ENCODE data around the gene SCD5. TPM values are rescaled to one million over a fixed set of nuclear protein-coding genes. Genes with fewer than 3 reads are reported as not detected.

SCD5 gene
- total and polyA plus RNA-seq, 2 donors from 2014 or later, result 41.2 to 55.7 TPM

GRCh38 chr4:82799006-82799881 is 648 bp upstream of the SCD5 start:
- FAIRE-seq (no peak), DNase-seq (peak in 4 of 5 donors; percentile 30 to 45 (median 40))
- Histone ChIP-seq H3K4me3 (ENCODE audit: low read length in 3 of 3) (peak overlapping the region; percentile 57 to 62 (median 61)), H3K36me3 (ENCODE audit: control insufficient read depth in 2 of 3, insufficient read depth in 3 of 3, low read length in 3 of 3) (no peaks in the 10 kb centered on the region), H3K27me3 (ENCODE audit: control insufficient read depth, insufficient read depth, low read length) (no peaks in the 10 kb centered on the region), H3K9me3 (ENCODE audit: control insufficient read depth in 2 of 3, insufficient read depth in 1 of 3, low read length in 3 of 3) (no peaks in the 10 kb centered on the region), H3K9ac (ENCODE audit: low read length in 3 of 3) (peak overlapping the region in 2 of 3 donors; percentile 36 to 60), H3K4me1 (ENCODE audit: control insufficient read depth in 2 of 3, insufficient read depth in 2 of 3, low read depth in 1 of 3, low read length in 3 of 3) (peaks cover 0 to 8% (median 2%) of the 10 kb centered on the region in 3 donors), H3K27ac (ENCODE audit: low read depth in 2 of 2, low read length in 2 of 2) (no peak overlapping the region)
- intact Hi-C loops (cut with DNase I), result no loop called here
- TF ChIP-seq, protein P1, sequence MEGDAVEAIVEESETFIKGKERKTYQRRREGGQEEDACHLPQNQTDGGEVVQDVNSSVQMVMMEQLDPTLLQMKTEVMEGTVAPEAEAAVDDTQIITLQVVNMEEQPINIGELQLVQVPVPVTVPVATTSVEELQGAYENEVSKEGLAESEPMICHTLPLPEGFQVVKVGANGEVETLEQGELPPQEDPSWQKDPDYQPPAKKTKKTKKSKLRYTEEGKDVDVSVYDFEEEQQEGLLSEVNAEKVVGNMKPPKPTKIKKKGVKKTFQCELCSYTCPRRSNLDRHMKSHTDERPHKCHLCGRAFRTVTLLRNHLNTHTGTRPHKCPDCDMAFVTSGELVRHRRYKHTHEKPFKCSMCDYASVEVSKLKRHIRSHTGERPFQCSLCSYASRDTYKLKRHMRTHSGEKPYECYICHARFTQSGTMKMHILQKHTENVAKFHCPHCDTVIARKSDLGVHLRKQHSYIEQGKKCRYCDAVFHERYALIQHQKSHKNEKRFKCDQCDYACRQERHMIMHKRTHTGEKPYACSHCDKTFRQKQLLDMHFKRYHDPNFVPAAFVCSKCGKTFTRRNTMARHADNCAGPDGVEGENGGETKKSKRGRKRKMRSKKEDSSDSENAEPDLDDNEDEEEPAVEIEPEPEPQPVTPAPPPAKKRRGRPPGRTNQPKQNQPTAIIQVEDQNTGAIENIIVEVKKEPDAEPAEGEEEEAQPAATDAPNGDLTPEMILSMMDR (IDR thresholded peaks at IDR 0.05; ENCODE audit: borderline replicate concordance, extremely low read depth, insufficient read depth), result no peak

DNA sequence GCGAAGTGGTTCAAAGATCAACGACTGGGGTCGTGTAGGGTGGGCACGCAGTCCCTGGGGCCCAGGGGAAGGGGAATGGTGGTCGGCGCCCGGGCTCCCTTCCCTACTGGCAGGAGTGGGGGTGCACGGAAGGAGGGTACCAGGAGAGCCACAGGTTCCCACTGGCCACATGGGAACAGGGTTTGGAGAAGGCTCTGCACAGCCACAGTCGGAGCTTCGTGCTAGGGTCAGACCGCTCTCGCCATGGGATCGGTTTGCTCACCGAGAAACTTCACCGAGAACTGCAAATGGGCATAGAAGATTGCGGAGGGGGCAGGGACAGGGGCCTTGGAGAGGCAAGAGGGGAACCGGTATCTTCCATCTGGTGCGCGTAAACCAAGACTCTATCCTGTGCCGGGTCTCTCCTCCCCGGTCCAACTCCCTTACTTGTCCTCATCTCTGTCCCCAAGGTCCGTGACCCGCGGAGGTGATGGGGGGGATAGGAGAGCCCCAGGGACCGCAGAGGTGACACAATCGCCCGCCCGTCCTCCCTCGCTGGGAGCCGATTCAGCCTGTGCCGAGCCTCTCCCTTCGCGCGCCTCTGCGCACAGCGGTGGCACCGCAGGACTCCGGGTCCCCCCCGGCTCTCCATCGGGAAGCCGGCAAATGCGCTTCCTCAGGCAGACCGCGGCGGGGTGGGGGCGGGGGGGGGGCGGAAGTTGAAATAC is 1.0 kb downstream of the SCD5 start:
- Histone ChIP-seq H3K27ac (ENCODE audit: low read depth in 2 of 2, low read length in 2 of 2) (peak overlapping the region in 1 of 2 donors; percentile 60), H3K9ac (ENCODE audit: low read length in 3 of 3) (peak overlapping the region in 2 of 3 donors; percentile 20 to 35), H3K4me3 (ENCODE audit: low read length in 3 of 3) (peak overlapping the region; percentile 42 to 62 (median 57)), H3K27me3 (ENCODE audit: control insufficient read depth, insufficient read depth, low read length) (no peaks in the 10 kb centered on the region), H3K9me3 (ENCODE audit: control insufficient read depth in 2 of 3, insufficient read depth in 1 of 3, low read length in 3 of 3) (no peaks in the 10 kb centered on the region), H3K36me3 (ENCODE audit: control insufficient read depth in 2 of 3, insufficient read depth in 3 of 3, low read length in 3 of 3) (no peaks in the 10 kb centered on the region), H3K4me1 (ENCODE audit: control insufficient read depth in 2 of 3, insufficient read depth in 2 of 3, low read depth in 1 of 3, low read length in 3 of 3) (peaks cover 0 to 8% (median 2%) of the 10 kb centered on the region in 3 donors)
- FAIRE-seq (no peak), DNase-seq (peak; percentile 54 to 82 (median 59))
- TF ChIP-seq, protein P1 (IDR thresholded peaks at IDR 0.05; ENCODE audit: borderline replicate concordance, extremely low read depth, insufficient read depth), result no peak
- intact Hi-C loops (cut with DNase I), result no loop called here

GRCh38 chr4:82797040-82797404 is 1.6 kb downstream of the SCD5 start:
- Histone ChIP-seq H3K27me3 (ENCODE audit: control insufficient read depth, insufficient read depth, low read length) (no peaks in the 10 kb centered on the region), H3K4me3 (ENCODE audit: low read length in 3 of 3) (peak overlapping the region; percentile 1 to 62 (median 57)), H3K27ac (ENCODE audit: low read depth in 2 of 2, low read length in 2 of 2) (peak overlapping the region in 1 of 2 donors; percentile 60), H3K9me3 (ENCODE audit: control insufficient read depth in 2 of 3, insufficient read depth in 1 of 3, low read length in 3 of 3) (no peaks in the 10 kb centered on the region), H3K4me1 (ENCODE audit: control insufficient read depth in 2 of 3, insufficient read depth in 2 of 3, low read depth in 1 of 3, low read length in 3 of 3) (peaks cover 0 to 8% (median 2%) of the 10 kb centered on the region in 3 donors), H3K36me3 (ENCODE audit: control insufficient read depth in 2 of 3, insufficient read depth in 3 of 3, low read length in 3 of 3) (no peaks in the 10 kb centered on the region), H3K9ac (ENCODE audit: low read length in 3 of 3) (peak overlapping the region in 1 of 3 donors; percentile 35)
- DNase-seq (peak in 3 of 5 donors; percentile 39 to 50 (median 49)), FAIRE-seq (no peak)
- TF ChIP-seq, protein P1 (IDR thresholded peaks at IDR 0.05; ENCODE audit: borderline replicate concordance, extremely low read depth, insufficient read depth), result no peak
- intact Hi-C loops (cut with DNase I), result no loop called here
